OCI-LY1 (cell line): ENCODE results near the gene METTL26.

ENCODE experiments used
- H2AFZ ChIP-seq: fragments of 200-600 bp; sonication (generic), shearing (Covaris generic); 2 replicates; pipeline ENCODE4 v1.6.0; 2014; ENCODE audit warnings: antibody characterized with exemption, mild to moderate bottlenecking, low read length
- H3F3A ChIP-seq: fragments of 200-600 bp; sonication (generic), shearing (Covaris generic); 2 replicates; pipeline ENCODE4 v1.6.0; 2014; ENCODE audit warnings: mild to moderate bottlenecking, antibody characterized with exemption, low read length, moderate library complexity; ENCODE audit not compliant: insufficient read depth
- H3K27ac ChIP-seq: fragments of 200-600 bp; sonication (generic); 2 replicates; pipeline ENCODE4 v1.5.1; 2014; ENCODE audit warnings: low read length, mixed run types, mild to moderate bottlenecking, low read depth; ENCODE audit not compliant: poor library complexity, severe bottlenecking
- H3K27me3 ChIP-seq: fragments of 200-600 bp; sonication (generic); 2 replicates; pipeline ENCODE4 v1.6.0; 2014; ENCODE audit warnings: antibody characterized with exemption, mild to moderate bottlenecking, low read length, moderate library complexity; ENCODE audit not compliant: insufficient read depth
- H3K36me3 ChIP-seq: fragments of 200-600 bp; sonication (generic); 2 replicates; pipeline ENCODE4 v1.6.1; 2014; ENCODE audit warnings: mild to moderate bottlenecking, antibody characterized with exemption, low read length, moderate library complexity, mixed read lengths; ENCODE audit not compliant: insufficient read depth
- H3K4me1 ChIP-seq: fragments of 200-600 bp; sonication (generic); 2 replicates; pipeline ENCODE4 v1.5.1; 2014; ENCODE audit warnings: mild to moderate bottlenecking, low read length, moderate library complexity; ENCODE audit not compliant: insufficient read depth, severe bottlenecking
- H3K4me2 ChIP-seq: fragments of 200-600 bp; sonication (generic), shearing (Covaris generic); 2 replicates; pipeline ENCODE4 v1.6.1; 2014; ENCODE audit warnings: low read length
- H3K4me3 ChIP-seq: fragments of 200-600 bp; sonication (generic); 2 replicates; pipeline ENCODE4 v1.5.1; 2014; ENCODE audit warnings: low read length, low read depth, mild to moderate bottlenecking, mixed read lengths; ENCODE audit not compliant: poor library complexity, severe bottlenecking
- H3K79me2 ChIP-seq: fragments of 200-600 bp; shearing (Covaris generic); 2 replicates; pipeline ENCODE4 v1.6.1; 2016; ENCODE audit warnings: mixed run types, low read length, mixed read lengths; ENCODE audit not compliant: insufficient read depth
- H3K9ac ChIP-seq: fragments of 200-600 bp; sonication (generic), shearing (Covaris generic); 2 replicates; pipeline ENCODE4 v1.6.1; 2014; ENCODE audit warnings: mild to moderate bottlenecking, low read length, mixed read lengths
- H3K9me2 ChIP-seq: fragments of 200-600 bp; sonication (generic), shearing (Covaris generic); 2 replicates; pipeline ENCODE4 v1.6.1; 2014; ENCODE audit warnings: low read depth, mild to moderate bottlenecking, low read length, mixed read lengths
- H3K9me3 ChIP-seq: fragments of 200-600 bp; shearing (Covaris generic); 2 replicates; pipeline ENCODE4 v1.6.1; 2014; ENCODE audit warnings: low read length, mixed read lengths
- H4K20me1 ChIP-seq: fragments of 200-600 bp; sonication (generic), shearing (Covaris generic); 2 replicates; pipeline ENCODE4 v1.6.0; 2016; ENCODE audit warnings: mild to moderate bottlenecking, low read length; ENCODE audit not compliant: insufficient read depth
- CTCF ChIP-seq: fragments of 200-600 bp; sonication (generic), shearing (Covaris generic); IDR thresholded peaks from 2 replicates; pipeline ENCODE4 v1.5.1; 2017; ENCODE audit warnings: mild to moderate bottlenecking, antibody characterized with exemption, low read length, moderate library complexity, mixed read lengths
- EZH2 ChIP-seq: fragments of 200-600 bp; sonication (generic), shearing (Covaris generic); IDR thresholded peaks from 2 replicates; pipeline ENCODE4 v1.8.0; 2017; ENCODE audit warnings: borderline replicate concordance, mixed run types, mild to moderate bottlenecking, antibody characterized with exemption, low read length, moderate library complexity, mixed read lengths

METTL26 gene

GRCh38 chr16:670485-671352, 34.6 kb upstream of the METTL26 start:
- TF ChIP-seq CTCF (no peak), EZH2 (no peak)
- Histone ChIP-seq H3K27me3 (no peaks in the 10 kb centered on the region), H4K20me1 (no peaks in the 10 kb centered on the region), H3F3A (no peaks in the 10 kb centered on the region), H3K79me2 (no peaks in the 10 kb centered on the region), H3K27ac (no peak overlapping the region), H3K9ac (no peak overlapping the region), H3K9me2 (no peaks in the 10 kb centered on the region), H3K4me1 (peaks cover 16% of the 10 kb centered on the region), H3K36me3 (peaks cover 56% of the 10 kb centered on the region), H3K4me3 (no peak overlapping the region), H3K4me2 (no peak overlapping the region), H2AFZ (no peak overlapping the region), H3K9me3 (no peaks in the 10 kb centered on the region)

GRCh38 chr16:669666-670065, 33.6 kb upstream of the METTL26 start:
- no peak overlapping the region for H3K27ac ChIP-seq

GRCh38 chr16:668519-669171, 32.5 kb upstream of the METTL26 start:
- Histone ChIP-seq H3K36me3 (peaks cover 48% of the 10 kb centered on the region), H3K9me3 (no peaks in the 10 kb centered on the region), H3K9ac (peak overlapping the region; percentile 99), H3K27ac (no peak overlapping the region), H3K4me2 (peak overlapping the region; percentile 84), H3K4me1 (peaks cover 16% of the 10 kb centered on the region), H3K9me2 (no peaks in the 10 kb centered on the region), H4K20me1 (no peaks in the 10 kb centered on the region), H2AFZ (no peak overlapping the region), H3K4me3 (peak overlapping the region; percentile 99), H3K79me2 (no peaks in the 10 kb centered on the region), H3F3A (no peaks in the 10 kb centered on the region), H3K27me3 (no peaks in the 10 kb centered on the region)
- TF ChIP-seq EZH2 (no peak), CTCF (no peak)

More at GRCh38 chr16:669666-670065, 33.6 kb upstream of the METTL26 start:
- no peak for TF ChIP-seq CTCF
- TF ChIP-seq EZH2, result no peak
- Histone ChIP-seq H3K36me3 (peaks cover 54% of the 10 kb centered on the region), H3K79me2 (no peaks in the 10 kb centered on the region), H3K9ac (no peak overlapping the region; the same call in 1 of the 2 replicates), H3K9me2 (no peaks in the 10 kb centered on the region), H3K4me1 (peaks cover 16% of the 10 kb centered on the region), H3K27me3 (no peaks in the 10 kb centered on the region), H2AFZ (no peak overlapping the region), H3F3A (no peaks in the 10 kb centered on the region), H4K20me1 (no peaks in the 10 kb centered on the region), H3K9me3 (no peaks in the 10 kb centered on the region), H3K4me3 (peak overlapping the region; percentile 99), H3K4me2 (peak overlapping the region; percentile 84; the same call in 1 of the 2 replicates)
